Vagina (tissue), 2 donors: ENCODE results near the gene IMMP2L. TPM values are rescaled to one million over a fixed set of nuclear protein-coding genes. Genes with fewer than 3 reads are reported as not detected.
"Not testable (repeated sequence)": the region's sequence is repeated elsewhere in the genome, so short reads cannot be mapped to it uniquely, and the experiment has no call there.

ENCODE experiments used
- DNase-seq, 2 donors: peaks; one replicate each; pipeline ENCODE4 v3.0.0-alpha.2; 2017; ENCODE audit errors: extremely low spot score in 2 of 2
- H3K27ac ChIP-seq: fragments of 200-600 bp; sonication (generic); one replicate; pipeline ENCODE4 v1.5.1; 2019
- H3K27me3 ChIP-seq: fragments of 200-600 bp; sonication (generic); one replicate; pipeline ENCODE4 v1.5.1; 2019
- H3K36me3 ChIP-seq, 2 donors: fragments of 200-600 bp; sonication (generic); one replicate each; pipeline ENCODE4 v1.5.1; 2017 to 2019
- H3K4me1 ChIP-seq: fragments of 200-600 bp; sonication (generic); one replicate; pipeline ENCODE4 v1.5.1; 2019
- H3K4me3 ChIP-seq, 2 donors: fragments of 200-600 bp; sonication (generic); 1 replicate in 1 of 2; 2 replicates in 1 of 2; pipeline ENCODE4 v1.5.1; 2016 to 2019
- H3K9me3 ChIP-seq: fragments of 200-600 bp; sonication (generic); one replicate; pipeline ENCODE4 v1.5.1; 2019
- CTCF ChIP-seq, 3 experiments: fragments of 450-650 bp in 2 of 3; fragments of 200-600 bp in 1 of 3; sonication (generic) in 1 of 3; IDR thresholded peaks; one replicate each; pipeline ENCODE4 v1.5.1; 2017 to 2019; ENCODE audit warnings: antibody characterized with exemption in 3 of 3, mild to moderate bottlenecking in 2 of 3, moderate library complexity in 2 of 3
- POLR2A ChIP-seq, 2 donors: fragments of 450-650 bp; IDR thresholded peaks; one replicate each; pipeline ENCODE4 v1.6.1; 2017; ENCODE audit warnings: antibody characterized with exemption in 2 of 2, mild to moderate bottlenecking in 2 of 2, moderate library complexity in 2 of 2
- POLR2AphosphoS5 ChIP-seq, 2 donors: sonication (generic); formaldehyde crosslinking; IDR thresholded peaks; one replicate each; pipeline ENCODE4 v1.9.0; 2017; ENCODE audit warnings: antibody characterized with exemption in 2 of 2, mild to moderate bottlenecking in 2 of 2, low read depth in 1 of 2; ENCODE audit not compliant: insufficient read depth in 1 of 2
- intact Hi-C: fragments of 100-400 bp; cut with DNase I; formaldehyde crosslinking; loops from one replicate; pipeline ENCODE4 v1.15.1; 2023
- total RNA-seq: library from RNA; depleted of rRNA; stranded (reverse); fragments of >200 nt; gene quantifications from one replicate; pipeline ENCODE4 v1.2.3, GENCODE V29; 2016

IMMP2L gene
- total RNA-seq, 1 donor from 2014 or later = 13.3 TPM

GRCh38 chr7:111329367-111330234 lies 232.7 kb downstream of the IMMP2L start:
- H3K27me3 ChIP-seq = no peaks in the 10 kb centered on the region
- H3K4me3 ChIP-seq = no peak overlapping the region
- no peak for DNase-seq
- H3K27ac ChIP-seq = no peak overlapping the region
- intact Hi-C loops = no loop called here
- H3K36me3 ChIP-seq = no peaks in the 10 kb centered on the region
- no peaks in the 10 kb centered on the region for H3K9me3 ChIP-seq
- no peaks in the 10 kb centered on the region for H3K4me1 ChIP-seq
- TF ChIP-seq CTCF (IDR thresholded peaks at IDR 0.05) (no peak), POLR2A (IDR thresholded peaks at IDR 0.05) (no peak), POLR2AphosphoS5 (IDR thresholded peaks at IDR 0.05; ENCODE audit: insufficient read depth in 1 of 2, low read depth in 1 of 2) (no peak)

DNA sequence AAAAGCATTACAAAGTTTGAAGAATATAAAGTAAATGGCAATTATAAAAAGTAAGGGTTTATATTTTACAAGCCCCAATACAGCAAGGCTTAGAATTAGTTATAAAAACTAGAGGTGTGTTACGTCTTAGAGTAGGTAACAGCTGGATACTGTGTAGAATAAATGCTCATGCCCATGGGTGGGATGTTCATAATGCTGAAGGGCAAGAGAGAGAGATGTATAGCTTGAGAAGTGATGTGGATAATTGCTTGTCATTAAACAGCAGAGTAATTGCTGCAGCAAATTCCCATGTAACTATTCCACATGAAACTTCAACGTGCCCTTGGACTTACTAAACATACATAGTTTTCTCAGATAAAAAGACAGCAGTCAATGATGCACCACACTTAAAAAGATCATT lies 233.8 kb downstream of the IMMP2L start:
- no peaks in the 10 kb centered on the region for H3K4me1 ChIP-seq
- H3K9me3 ChIP-seq = no peaks in the 10 kb centered on the region
- no peaks in the 10 kb centered on the region for H3K36me3 ChIP-seq
- H3K4me3 ChIP-seq = no peak overlapping the region
- TF ChIP-seq POLR2AphosphoS5 (IDR thresholded peaks at IDR 0.05; ENCODE audit: insufficient read depth in 1 of 2, low read depth in 1 of 2) (no peak), POLR2A (IDR thresholded peaks at IDR 0.05) (no peak), CTCF (IDR thresholded peaks at IDR 0.05) (no peak)
- H3K27ac ChIP-seq = no peak overlapping the region
- no peak for DNase-seq
- H3K27me3 ChIP-seq = no peaks in the 10 kb centered on the region
- intact Hi-C loops = no loop called here

GRCh38 chr7:111324776-111325175 lies 237.5 kb downstream of the IMMP2L start:
- intact Hi-C loops = no loop called here

GRCh38 chr7:111324228-111324627 lies 238.1 kb downstream of the IMMP2L start:
- Histone ChIP-seq H3K4me1 (no peaks in the 10 kb centered on the region), H3K27me3 (no peaks in the 10 kb centered on the region), H3K4me3 (no peak overlapping the region), H3K9me3 (no peaks in the 10 kb centered on the region), H3K36me3 (no peaks in the 10 kb centered on the region), H3K27ac (no peak overlapping the region)
- no peak for TF ChIP-seq CTCF (IDR thresholded peaks at IDR 0.05)
- TF ChIP-seq POLR2A (IDR thresholded peaks at IDR 0.05) = no peak
- TF ChIP-seq POLR2AphosphoS5 (IDR thresholded peaks at IDR 0.05; ENCODE audit: insufficient read depth in 1 of 2, low read depth in 1 of 2) = no peak
- intact Hi-C loops = no loop called here
- no peak for DNase-seq

More at GRCh38 chr7:111324776-111325175, 237.5 kb downstream of the IMMP2L start:
- no peak for DNase-seq
- Histone ChIP-seq H3K4me1 (no peaks in the 10 kb centered on the region), H3K27ac (no peak overlapping the region), H3K27me3 (no peaks in the 10 kb centered on the region), H3K4me3 (no peak overlapping the region), H3K36me3 (no peaks in the 10 kb centered on the region), H3K9me3 (no peaks in the 10 kb centered on the region)
- TF ChIP-seq CTCF (IDR thresholded peaks at IDR 0.05) = no peak
- no peak for TF ChIP-seq POLR2AphosphoS5 (IDR thresholded peaks at IDR 0.05; ENCODE audit: insufficient read depth in 1 of 2, low read depth in 1 of 2)
- no peak for TF ChIP-seq POLR2A (IDR thresholded peaks at IDR 0.05)

DNA sequence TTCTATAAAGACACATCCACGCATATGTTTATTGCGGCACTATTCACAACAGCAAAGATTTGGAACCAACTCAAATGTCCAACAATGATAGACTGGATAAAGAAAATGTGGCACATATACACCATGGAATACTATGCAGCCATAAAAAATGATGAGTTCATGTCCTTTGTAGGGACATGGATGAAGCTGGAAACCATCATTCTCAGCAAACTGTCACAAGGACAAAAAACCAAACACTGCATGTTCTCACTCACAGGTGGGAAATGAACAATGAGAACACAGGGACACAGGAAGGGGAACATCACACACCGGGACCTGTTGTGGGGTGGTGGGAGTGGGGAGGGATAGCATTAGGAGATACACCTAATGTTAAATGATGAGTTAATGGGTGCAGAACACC lies 238.6 kb downstream of the IMMP2L start:
- H3K27ac ChIP-seq, H3K4me1 ChIP-seq: not testable (repeated sequence)

More for the DNA sequence above, 238.6 kb downstream of the IMMP2L start:
- H3K27me3 ChIP-seq, DNase-seq, H3K4me3 ChIP-seq, H3K9me3 ChIP-seq, H3K36me3 ChIP-seq, intact Hi-C loops: not testable (repeated sequence)
